Measurements from ENCODE around the gene SEMA6A.

DNA sequence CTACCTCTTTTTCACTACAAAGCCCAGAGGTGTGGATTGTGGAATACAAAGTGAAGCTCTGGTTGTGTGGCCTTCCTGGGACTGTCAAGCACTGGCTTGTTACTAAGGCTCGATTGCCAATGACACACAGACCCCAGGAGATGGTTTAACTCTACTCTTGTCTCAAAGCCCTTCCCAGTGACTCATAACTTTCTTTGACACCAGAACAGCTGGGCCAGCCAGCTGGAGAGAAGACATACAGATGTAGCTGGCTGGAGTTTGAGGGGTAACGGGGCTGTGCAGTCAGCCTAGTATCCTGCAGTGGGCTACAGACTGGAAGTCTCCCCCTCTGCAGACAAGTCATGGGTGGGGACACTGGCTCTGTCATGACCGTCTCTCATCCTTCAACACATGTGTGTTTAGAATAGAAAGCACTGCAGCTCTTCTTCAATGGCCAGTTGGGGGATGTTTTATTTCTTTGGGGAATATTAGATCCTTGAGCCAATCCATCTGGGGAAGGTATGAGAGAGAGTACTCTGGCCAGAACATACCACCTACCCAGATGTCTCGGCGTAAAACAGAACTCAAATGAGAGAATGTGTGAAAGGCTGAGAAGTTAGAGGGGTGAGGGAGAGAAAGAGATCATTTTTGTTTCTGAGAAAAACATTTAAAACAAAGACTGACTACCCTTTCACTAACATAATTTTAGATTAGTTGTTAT is 53.3 kb downstream of the SEMA6A start:
- TF ChIP-seq POLR2A (IDR thresholded peaks at IDR 0.05; ENCODE audit: low read length) (no peak), GATA1 (IDR thresholded peaks at IDR 0.05; ENCODE audit: low read depth, low read length) (no peak)
